Measurements from ENCODE around the gene ARMH2.
"Not testable (repeated sequence)": the region's sequence is repeated elsewhere in the genome, so short reads cannot be mapped to it uniquely, and the experiment has no call there.

The ARMH2 gene

GRCh38 chr6:24761851-24762250 lies 36.9 kb downstream of the ARMH2 start:
- DNase-seq: no peak

GRCh38 chr6:24761193-24761835 lies 37.4 kb downstream of the ARMH2 start:
- DNase-seq: no peak

GRCh38 chr6:24760210-24760609 lies 38.5 kb downstream of the ARMH2 start:
- no peak for DNase-seq

GRCh38 chr6:24759718-24760117 lies 39.0 kb downstream of the ARMH2 start:
- DNase-seq: no peak

GRCh38 chr6:24757611-24758010 lies 41.1 kb downstream of the ARMH2 start:
- no peak for DNase-seq

GRCh38 chr6:24755279-24755678 lies 43.4 kb downstream of the ARMH2 start:
- no peak for DNase-seq

- not testable (repeated sequence) for DNase-seq
Observed at GRCh38 chr6:24754378-24754777, 44.3 kb downstream of the ARMH2 start.

- no peak for DNase-seq
Observed at GRCh38 chr6:24753545-24753944, 45.2 kb downstream of the ARMH2 start.

GRCh38 chr6:24752917-24753492 lies 45.7 kb downstream of the ARMH2 start:
- no peak for DNase-seq

GRCh38 chr6:24752503-24752902 lies 46.2 kb downstream of the ARMH2 start:
- no peak for DNase-seq

- DNase-seq: not testable (repeated sequence)
Observed at GRCh38 chr6:24750878-24751277, 47.8 kb downstream of the ARMH2 start.

GRCh38 chr6:24749297-24749696 lies 49.4 kb downstream of the ARMH2 start:
- no peak for DNase-seq
